Dermis lymphatic vessel endothelial cell (primary cell): ENCODE measurements around the gene DNHD1. TPM values are rescaled to one million over a fixed set of nuclear protein-coding genes. Genes with fewer than 3 reads are reported as not detected.

Experiments
- total RNA-seq: library from RNA; depleted of rRNA; stranded (reverse); fragments of >200 nt; gene quantifications from 2 replicates; pipeline ENCODE4 v1.2.1, GENCODE V29; 2014

DNHD1 gene, protein sequence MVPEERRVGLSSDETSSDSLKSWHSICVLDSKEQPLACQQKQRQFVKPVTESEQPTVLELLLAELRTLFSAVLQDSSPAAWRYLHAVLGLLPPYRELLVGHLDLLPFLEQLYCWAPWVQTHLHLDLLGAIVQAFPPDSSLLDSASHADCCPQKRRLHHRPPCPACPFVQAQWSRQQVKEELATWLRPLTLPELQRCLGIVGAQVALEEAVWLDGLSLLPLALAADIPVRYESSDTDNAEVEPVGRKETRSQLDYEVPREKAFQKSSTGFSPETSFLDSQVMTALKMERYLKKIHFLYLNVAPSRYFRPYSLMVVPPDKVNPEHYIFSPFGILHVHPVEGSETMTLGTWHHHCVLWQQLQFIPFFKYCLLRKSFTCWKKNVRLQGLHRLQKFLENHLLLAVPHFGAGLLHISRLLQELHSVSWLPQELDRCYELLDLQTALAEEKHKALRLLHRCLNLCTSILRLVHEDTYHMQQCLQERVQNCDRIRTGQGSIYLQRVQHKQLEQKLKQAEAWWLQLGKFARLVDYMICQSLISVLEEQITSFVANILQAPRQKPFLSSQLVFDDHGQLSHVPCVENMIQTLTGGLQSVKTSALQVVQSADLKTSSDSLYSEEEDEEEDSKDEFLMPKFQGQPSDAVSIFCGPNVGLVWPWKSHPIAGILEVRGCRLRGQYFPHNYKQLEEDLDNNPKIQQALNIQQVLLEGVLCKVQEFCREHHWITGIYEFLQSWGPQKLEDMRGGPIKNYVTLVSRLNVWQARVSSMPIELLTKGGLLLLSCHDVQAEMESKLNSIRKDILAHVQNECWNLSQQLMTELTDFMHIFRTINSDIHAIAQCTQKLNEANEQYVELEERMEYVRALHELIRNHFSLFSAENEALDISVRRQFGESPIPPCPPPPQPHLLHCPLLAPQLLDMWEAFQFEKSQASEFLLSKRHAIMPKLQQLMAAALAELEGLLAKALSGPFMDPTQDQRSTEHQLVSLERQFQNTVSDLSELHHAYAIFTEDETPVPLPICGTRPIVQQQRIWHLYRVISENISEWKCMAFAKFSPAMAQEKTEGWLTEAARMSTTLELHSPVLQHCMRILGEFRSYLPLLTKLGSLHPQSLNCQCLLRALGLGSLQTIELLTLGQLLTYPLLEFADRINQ (N-terminal part only)
- total RNA-seq, result 1.4 and 2.8 TPM in 2 replicates

GRCh38 chr11:6497069-6497839 is at the start of gene DNHD1:
Gene DNHD1, plus strand, starts transcription at chr11:6497280. Its CDS starts 936 bp downstream, at chr11:6498216.

DNA sequence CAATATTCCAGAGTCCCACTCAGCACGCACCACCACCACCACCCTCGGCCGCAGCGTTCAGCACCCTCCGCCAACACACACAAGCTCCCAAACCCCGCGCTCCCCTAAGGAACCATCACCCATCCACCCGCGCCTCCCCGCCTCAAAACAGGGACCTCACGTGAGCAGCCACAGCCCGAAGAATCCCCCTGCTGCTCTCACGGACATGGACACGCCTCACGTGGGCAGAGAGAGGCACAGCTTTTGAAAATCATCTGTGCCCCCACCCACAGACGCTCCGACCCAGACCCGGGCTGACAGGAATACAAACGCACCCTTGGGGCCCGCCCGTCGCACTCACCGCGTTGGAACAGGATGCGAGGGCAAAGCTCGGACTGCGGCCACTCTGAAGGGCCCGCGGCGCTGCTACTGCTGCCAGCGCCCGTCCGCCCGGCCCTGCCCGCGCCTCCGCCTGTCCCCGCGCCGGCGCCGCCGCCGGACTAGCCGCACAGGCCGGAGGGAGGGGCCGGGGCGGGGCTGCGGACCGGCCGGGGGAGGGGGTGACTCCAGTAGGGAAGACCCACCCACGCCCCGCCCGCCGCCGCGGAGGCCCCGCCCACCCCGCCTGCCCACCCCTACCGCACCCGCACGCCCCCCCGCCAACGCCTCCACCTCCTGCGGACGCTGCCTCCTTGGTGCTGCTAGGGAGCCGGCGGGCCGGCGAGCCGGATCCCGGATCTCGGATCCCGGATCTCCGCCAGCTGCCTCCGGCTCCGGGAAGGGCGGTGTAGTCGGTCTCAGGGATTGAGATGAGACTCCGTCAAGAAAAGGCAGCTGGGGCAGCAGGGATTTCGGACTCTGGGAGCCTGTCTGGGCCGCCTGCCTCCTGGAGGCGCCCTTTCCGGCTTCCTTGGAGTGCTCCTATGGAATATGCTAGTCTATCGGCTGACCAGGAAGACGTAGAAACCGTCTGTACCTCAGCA is 23.3 kb upstream of the DNHD1 start, which contains the start of gene TRIM3:
TRIM3 (minus strand) TSS at position 491 of the 962 bp plus-strand sequence. CDS start 8,246 bp downstream, outside the sequence.

DNA sequence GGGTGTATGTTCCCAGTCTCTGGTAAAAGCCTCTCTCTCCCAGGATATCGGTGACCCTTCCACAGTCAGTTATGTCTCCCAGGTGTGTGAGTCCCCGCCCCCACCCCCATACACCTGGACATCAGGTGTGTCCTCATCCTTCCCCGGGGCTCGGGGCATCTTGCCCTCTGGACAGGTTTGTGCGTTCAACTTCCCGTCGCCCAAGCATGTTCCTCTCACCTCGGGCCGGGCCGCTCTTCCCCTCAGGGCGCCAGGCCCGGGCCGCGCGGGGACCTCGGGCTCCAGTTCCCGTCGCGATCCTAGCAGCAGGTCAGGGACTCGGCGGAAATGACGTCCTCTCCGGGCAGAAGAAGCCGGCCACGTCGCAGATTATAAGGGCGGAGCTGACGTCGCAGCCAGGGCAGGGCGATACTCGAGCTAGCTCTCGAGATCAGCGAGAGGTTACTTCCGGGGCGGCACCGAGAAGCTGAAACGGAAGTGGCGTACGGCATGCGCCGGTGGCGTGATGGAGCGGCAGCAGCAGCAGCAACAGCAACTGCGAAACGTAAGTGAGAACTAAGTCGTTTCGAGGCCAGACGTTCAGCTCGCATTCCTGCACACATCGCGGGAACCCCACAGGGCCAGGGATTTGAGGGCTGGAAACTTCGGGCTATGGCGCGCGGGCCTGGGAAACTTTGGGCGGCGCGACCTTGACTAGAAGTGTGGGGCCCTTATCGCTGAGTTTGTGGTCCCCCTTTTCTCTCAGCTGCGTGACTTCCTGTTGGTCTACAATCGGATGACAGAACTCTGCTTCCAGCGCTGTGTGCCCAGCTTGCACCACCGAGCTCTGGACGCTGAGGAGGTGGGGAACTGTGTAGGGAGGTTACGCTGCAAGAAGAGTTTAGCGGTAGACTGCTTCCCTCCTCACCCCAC is 15.8 kb upstream of the DNHD1 start, which contains the start of the genes ARFIP2 and TIMM10B:
ARFIP2 (minus strand) TSS at position 320 of the 912 bp plus-strand sequence. CDS start 910 bp downstream, outside the sequence.
TIMM10B (plus strand) TSS at position 490 of the 912 bp plus-strand sequence; CDS start at position 506, 16 bp downstream.

DNA sequence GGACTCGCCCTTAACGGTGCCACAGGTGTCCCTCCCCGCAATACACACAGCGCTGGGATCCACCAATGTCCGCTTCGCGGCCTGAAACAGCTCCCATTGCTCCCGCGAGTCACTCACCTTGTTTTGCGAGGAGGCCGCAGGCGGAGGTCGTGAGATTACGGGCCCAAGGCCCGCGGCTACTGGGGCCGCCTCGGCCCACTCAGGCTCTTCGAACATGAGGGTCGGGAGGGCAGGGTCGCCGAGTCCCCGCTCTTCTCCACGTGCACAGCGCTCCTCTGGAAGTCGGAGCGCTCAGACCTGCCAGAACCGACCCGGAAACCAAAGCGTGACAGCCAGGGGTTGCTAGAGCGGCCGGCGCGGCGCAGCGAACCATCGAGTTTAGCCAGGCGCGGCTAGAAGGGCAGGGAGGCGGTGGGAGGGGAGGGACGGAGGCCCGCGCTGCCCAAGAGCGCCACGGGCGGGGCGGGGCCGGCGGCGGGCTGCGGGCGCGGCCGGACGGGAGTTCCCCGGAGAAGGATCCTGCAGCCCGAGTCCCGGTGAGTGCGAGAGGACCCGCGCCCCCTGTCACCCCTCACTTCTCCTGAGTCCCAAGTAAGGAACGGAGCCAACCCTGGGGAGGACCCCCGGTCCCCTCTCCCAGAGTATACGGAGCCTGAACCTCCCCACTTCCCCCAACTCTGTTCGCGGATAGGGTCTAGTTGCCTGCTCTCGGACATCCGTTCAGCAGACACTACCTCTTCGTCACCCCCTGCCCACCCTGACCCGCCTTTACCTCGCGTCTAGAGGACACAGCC is 106.4 kb downstream of the DNHD1 start, which contains the start of the genes ILK and RRP8:
ILK (plus strand) TSS at position 488 of the 794 bp plus-strand sequence. CDS start 498 bp downstream, outside the sequence.
RRP8 (minus strand) TSS at position 330 of the 794 bp plus-strand sequence; CDS start at position 216, 114 bp downstream.

GRCh38 chr11:6612213-6613041 is 115.3 kb downstream of the DNHD1 start, which contains the start of gene TAF10:
Gene TAF10, minus strand, starts transcription at chr11:6612216. Its CDS starts 27 bp downstream, at chr11:6612189.

GRCh38 chr11:6619004-6619745 is 122.1 kb downstream of the DNHD1 start, which contains the start of gene TPP1:
Gene TPP1, minus strand, starts transcription at chr11:6619422. Its CDS starts 22 bp downstream, at chr11:6619400.

Other genes with a start within 250 kb of the DNHD1 start
- gene CCKBR, start 237.4 kb upstream of the DNHD1 start, total RNA-seq, result not detected in 2 replicates
- 78.0 and 95.1 TPM in 2 replicates for gene CAVIN3, start 176.8 kb upstream of the DNHD1 start, total RNA-seq
- 13.5 and 14.1 TPM in 2 replicates for gene SMPD1, start 106.8 kb upstream of the DNHD1 start, total RNA-seq
- 24.9 and 34.5 TPM in 2 replicates for gene APBB1, start 78.2 kb upstream of the DNHD1 start, total RNA-seq
- gene HPX, start 56.3 kb upstream of the DNHD1 start, total RNA-seq, result 0.34 TPM in 1 of 2 replicates, not detected in the other
- 14.7 and 17.4 TPM in 2 replicates for gene TRIM3, start 23.3 kb upstream of the DNHD1 start, total RNA-seq
- gene ARFIP2, start 15.9 kb upstream of the DNHD1 start, total RNA-seq, result 33.2 and 37.0 TPM in 2 replicates
- 19.9 and 29.0 TPM in 2 replicates for gene TIMM10B, start 15.8 kb upstream of the DNHD1 start, total RNA-seq
- 8.5 and 11.8 TPM in 2 replicates for gene RRP8, start 106.3 kb downstream of the DNHD1 start, total RNA-seq
- gene ILK, start 106.5 kb downstream of the DNHD1 start, total RNA-seq, result 118 and 125 TPM in 2 replicates
- gene TAF10, start 114.9 kb downstream of the DNHD1 start, total RNA-seq, result 16.8 and 26.7 TPM in 2 replicates
- gene TPP1, start 122.1 kb downstream of the DNHD1 start, total RNA-seq, result 76.7 and 99.4 TPM in 2 replicates
- gene DCHS1, start 158.5 kb downstream of the DNHD1 start, total RNA-seq, result 33.4 and 45.6 TPM in 2 replicates
- gene MRPL17, start 186.1 kb downstream of the DNHD1 start, total RNA-seq, result 38.6 and 42.4 TPM in 2 replicates